Adrenal gland (tissue), 5 donors: ENCODE data around the gene SPNS1.

Experiments used
- POLR2A ChIP-seq, 2 donors: fragments of 450-650 bp; IDR thresholded peaks; one replicate each; pipeline ENCODE4 v1.6.1; 2017; ENCODE audit warnings: antibody characterized with exemption in 2 of 2, mild to moderate bottlenecking in 2 of 2, moderate library complexity in 1 of 2
- TF ChIP-seq, protein P1 (sequence below), 6 experiments: fragments of 450-650 bp in 4 of 6; fragments of 200-600 bp in 2 of 6; sonication (generic) in 1 of 6; IDR thresholded peaks; 1 replicate in 5 of 6; 2 replicates in 1 of 6; pipeline versions ENCODE4 v1.5.1 to v1.8.0; 2016 to 2021; ENCODE audit warnings: antibody characterized with exemption in 6 of 6, mild to moderate bottlenecking in 2 of 6, moderate library complexity in 1 of 6
- donor health status: DM: no; HTN: no; CAD: no.

DNA sequence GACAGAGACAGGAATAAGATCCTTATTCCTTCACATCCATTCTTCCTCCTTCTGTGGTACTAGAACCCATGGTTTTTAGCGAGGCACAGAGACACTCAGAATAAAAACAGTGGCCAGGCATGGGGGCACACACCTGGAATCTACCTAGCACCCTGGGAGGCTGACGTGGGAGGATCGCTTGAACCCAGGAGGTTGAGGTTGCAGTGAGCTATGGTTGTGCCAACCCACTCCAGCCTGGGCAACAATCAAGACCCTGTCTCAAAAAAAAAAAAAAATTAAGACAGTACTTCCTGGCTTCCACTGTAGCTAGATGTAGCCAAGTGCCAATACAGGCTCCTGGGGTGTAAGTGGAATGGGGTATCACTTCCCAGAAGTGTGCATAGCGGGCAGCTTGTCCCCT is 7.4 kb upstream of the SPNS1 start:
- TF ChIP-seq, protein P1, sequence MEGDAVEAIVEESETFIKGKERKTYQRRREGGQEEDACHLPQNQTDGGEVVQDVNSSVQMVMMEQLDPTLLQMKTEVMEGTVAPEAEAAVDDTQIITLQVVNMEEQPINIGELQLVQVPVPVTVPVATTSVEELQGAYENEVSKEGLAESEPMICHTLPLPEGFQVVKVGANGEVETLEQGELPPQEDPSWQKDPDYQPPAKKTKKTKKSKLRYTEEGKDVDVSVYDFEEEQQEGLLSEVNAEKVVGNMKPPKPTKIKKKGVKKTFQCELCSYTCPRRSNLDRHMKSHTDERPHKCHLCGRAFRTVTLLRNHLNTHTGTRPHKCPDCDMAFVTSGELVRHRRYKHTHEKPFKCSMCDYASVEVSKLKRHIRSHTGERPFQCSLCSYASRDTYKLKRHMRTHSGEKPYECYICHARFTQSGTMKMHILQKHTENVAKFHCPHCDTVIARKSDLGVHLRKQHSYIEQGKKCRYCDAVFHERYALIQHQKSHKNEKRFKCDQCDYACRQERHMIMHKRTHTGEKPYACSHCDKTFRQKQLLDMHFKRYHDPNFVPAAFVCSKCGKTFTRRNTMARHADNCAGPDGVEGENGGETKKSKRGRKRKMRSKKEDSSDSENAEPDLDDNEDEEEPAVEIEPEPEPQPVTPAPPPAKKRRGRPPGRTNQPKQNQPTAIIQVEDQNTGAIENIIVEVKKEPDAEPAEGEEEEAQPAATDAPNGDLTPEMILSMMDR (IDR thresholded peaks at IDR 0.05), result no peak
- no peak for TF ChIP-seq POLR2A (IDR thresholded peaks at IDR 0.05)
